ENCODE measurements around the gene EMILIN2. TPM values are rescaled to one million over a fixed set of nuclear protein-coding genes. Genes with fewer than 3 reads are reported as not detected.

EMILIN2 gene
- total RNA-seq, 2 donors from 2014 or later, result 33.6 to 38.6 TPM

- DNase-seq (ENCODE audit: low spot score), result no peak
- Histone ChIP-seq H3K36me3 (no peaks in the 10 kb centered on the region), H3K27ac (no peak overlapping the region), H3K4me1 (replicated peaks) (no peaks in the 10 kb centered on the region), H3K9me3 (no peaks in the 10 kb centered on the region), H3K27me3 (replicated peaks; ENCODE audit: insufficient read depth) (no peaks in the 10 kb centered on the region), H3K4me3 (no peak overlapping the region)
- intact Hi-C loops (cut with DNase I), result no loop called here
- 82% methylated on average over 10 of the region's 10 CpGs for WGBS
- TF ChIP-seq CTCF (IDR thresholded peaks at IDR 0.05), result no peak
- TF ChIP-seq POLR2A (IDR thresholded peaks at IDR 0.05), result no peak
- TF ChIP-seq POLR2AphosphoS5 (IDR thresholded peaks at IDR 0.05), result no peak
Observed at GRCh38 chr18:2883076-2883735, 36.4 kb downstream of the EMILIN2 start.

GRCh38 chr18:2884706-2885285, 38.0 kb downstream of the EMILIN2 start:
- no peak for DNase-seq (ENCODE audit: low spot score)
- intact Hi-C loops (cut with DNase I), result no loop called here
- Histone ChIP-seq H3K9me3 (no peaks in the 10 kb centered on the region), H3K4me3 (no peak overlapping the region), H3K27me3 (replicated peaks; ENCODE audit: insufficient read depth) (no peaks in the 10 kb centered on the region), H3K27ac (no peak overlapping the region), H3K36me3 (no peaks in the 10 kb centered on the region), H3K4me1 (replicated peaks) (no peaks in the 10 kb centered on the region)
- TF ChIP-seq CTCF (IDR thresholded peaks at IDR 0.05) (no peak), POLR2AphosphoS5 (IDR thresholded peaks at IDR 0.05) (no peak), POLR2A (IDR thresholded peaks at IDR 0.05) (no peak)
- WGBS, result 94% methylated on average over 13 of the region's 13 CpGs

GRCh38 chr18:2887470-2887869, 40.7 kb downstream of the EMILIN2 start:
- Histone ChIP-seq H3K27me3 (replicated peaks; ENCODE audit: insufficient read depth) (no peaks in the 10 kb centered on the region), H3K9me3 (no peaks in the 10 kb centered on the region), H3K36me3 (no peaks in the 10 kb centered on the region), H3K4me3 (no peak overlapping the region), H3K27ac (no peak overlapping the region), H3K4me1 (replicated peaks) (no peaks in the 10 kb centered on the region)
- TF ChIP-seq POLR2AphosphoS5 (IDR thresholded peaks at IDR 0.05), result no peak
- TF ChIP-seq CTCF (IDR thresholded peaks at IDR 0.05), result no peak
- no peak for TF ChIP-seq POLR2A (IDR thresholded peaks at IDR 0.05)
- intact Hi-C loops (cut with DNase I), result no loop called here
- 86% methylated on average over 4 of the region's 4 CpGs for WGBS
- DNase-seq (ENCODE audit: low spot score), result no peak

- WGBS, result 46% methylated on average over 3 of the region's 3 CpGs
Observed at GRCh38 chr18:2889761-2890192, 43.0 kb downstream of the EMILIN2 start.

More at GRCh38 chr18:2889761-2890192, 43.0 kb downstream of the EMILIN2 start:
- no peak for DNase-seq (ENCODE audit: low spot score)
- no peak for TF ChIP-seq POLR2A (IDR thresholded peaks at IDR 0.05)
- TF ChIP-seq POLR2AphosphoS5 (IDR thresholded peaks at IDR 0.05), result no peak
- no peak for TF ChIP-seq CTCF (IDR thresholded peaks at IDR 0.05)
- H3K27me3 ChIP-seq (replicated peaks; ENCODE audit: insufficient read depth), result no peaks in the 10 kb centered on the region
- H3K27ac ChIP-seq, result no peak overlapping the region
- no peak overlapping the region for H3K4me3 ChIP-seq
- no peaks in the 10 kb centered on the region for H3K36me3 ChIP-seq
- no peaks in the 10 kb centered on the region for H3K4me1 ChIP-seq (replicated peaks)
- intact Hi-C loops (cut with DNase I), result no loop called here
- no peaks in the 10 kb centered on the region for H3K9me3 ChIP-seq

Measured in prostate gland (tissue), 2 donors.